K562 (cell line): Measurements from ENCODE around the gene GJD2.

Source experiments
- RAD21 ChIP-seq, 2 experiments: fragments of 250-450 bp in 1 of 2; fragments of 450-650 bp in 1 of 2; sonication (Bioruptor Pico) in 1 of 2; formaldehyde crosslinking in 1 of 2; IDR thresholded peaks in 1 of 2; conservative IDR thresholded peaks in 1 of 2; 2 replicates each; pipeline versions ENCODE4 v1.4.0 to v1.8.0; 2020 to 2022; ENCODE audit warnings: mild to moderate bottlenecking in 2 of 2, moderate library complexity in 1 of 2
- TF ChIP-seq, protein P1 (sequence below), 3 experiments: IDR thresholded peaks in 2 of 3; conservative IDR thresholded peaks in 1 of 3; 2 replicates each; pipeline ENCODE4 v1.5.1; 2011 to 2012; ENCODE audit warnings: low read length in 3 of 3, mild to moderate bottlenecking in 3 of 3, control low read depth in 2 of 3, improper control_type of control experiment in 1 of 3, inconsistent platforms in 1 of 3, low read depth in 1 of 3, mixed read lengths in 1 of 3, moderate library complexity in 1 of 3; ENCODE audit not compliant: insufficient read depth in 2 of 3

DNA sequence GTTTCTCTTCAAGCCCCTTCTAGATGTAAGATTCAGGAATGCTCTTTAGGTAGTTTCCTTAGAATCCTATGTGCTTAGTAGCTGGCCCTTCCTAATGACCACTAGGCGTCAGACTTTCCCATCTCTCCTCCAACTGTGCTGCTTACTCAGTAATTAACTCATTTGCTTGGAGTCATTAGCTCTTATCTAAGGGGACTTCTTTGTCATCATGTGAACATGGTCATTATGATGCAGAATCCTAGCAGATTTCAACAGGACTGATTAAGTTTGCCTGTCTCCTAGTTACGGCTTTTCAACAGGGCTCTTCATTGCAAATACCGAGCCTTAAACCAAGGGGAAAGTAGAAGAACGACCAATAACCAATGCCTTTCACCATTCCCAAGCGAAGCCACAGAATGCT lies 46.4 kb downstream of the GJD2 start:
- TF ChIP-seq RAD21 (CRISPR knock-in tag; conservative IDR thresholded peaks at IDR 0.05 in 1 of 2, IDR thresholded peaks at IDR 0.05 in 1 of 2): peak; percentile 77 to 89
- TF ChIP-seq, protein P1, sequence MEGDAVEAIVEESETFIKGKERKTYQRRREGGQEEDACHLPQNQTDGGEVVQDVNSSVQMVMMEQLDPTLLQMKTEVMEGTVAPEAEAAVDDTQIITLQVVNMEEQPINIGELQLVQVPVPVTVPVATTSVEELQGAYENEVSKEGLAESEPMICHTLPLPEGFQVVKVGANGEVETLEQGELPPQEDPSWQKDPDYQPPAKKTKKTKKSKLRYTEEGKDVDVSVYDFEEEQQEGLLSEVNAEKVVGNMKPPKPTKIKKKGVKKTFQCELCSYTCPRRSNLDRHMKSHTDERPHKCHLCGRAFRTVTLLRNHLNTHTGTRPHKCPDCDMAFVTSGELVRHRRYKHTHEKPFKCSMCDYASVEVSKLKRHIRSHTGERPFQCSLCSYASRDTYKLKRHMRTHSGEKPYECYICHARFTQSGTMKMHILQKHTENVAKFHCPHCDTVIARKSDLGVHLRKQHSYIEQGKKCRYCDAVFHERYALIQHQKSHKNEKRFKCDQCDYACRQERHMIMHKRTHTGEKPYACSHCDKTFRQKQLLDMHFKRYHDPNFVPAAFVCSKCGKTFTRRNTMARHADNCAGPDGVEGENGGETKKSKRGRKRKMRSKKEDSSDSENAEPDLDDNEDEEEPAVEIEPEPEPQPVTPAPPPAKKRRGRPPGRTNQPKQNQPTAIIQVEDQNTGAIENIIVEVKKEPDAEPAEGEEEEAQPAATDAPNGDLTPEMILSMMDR (IDR thresholded peaks at IDR 0.05 in 2 of 3, conservative IDR thresholded peaks at IDR 0.05 in 1 of 3; ENCODE audit: insufficient read depth in 2 of 3, low read depth in 1 of 3, low read length in 3 of 3): peak; percentile 70 to 91 (median 90)
